NCI-H146 treated with DMSO at 0.1 percent for 48 hours (cell line): ENCODE measurements around the gene PRKCB.
"Not testable (repeated sequence)": the region's sequence is repeated elsewhere in the genome, so short reads cannot be mapped to it uniquely, and the experiment has no call there.

Source experiments
- DNase-seq: peaks from one replicate; lab custom pipeline; 2025; ENCODE audit not compliant: unreplicated experiment; lab: John Stamatoyannopoulos, UW

PRKCB gene

GRCh38 chr16:23901178-23902033 lies 65.6 kb downstream of the PRKCB start:
- DNase-seq: no peak

- no peak for DNase-seq
Measured at GRCh38 chr16:23902034-23902747, 66.4 kb downstream of the PRKCB start.

GRCh38 chr16:23902748-23903414 lies 67.1 kb downstream of the PRKCB start:
- DNase-seq: no peak

DNA sequence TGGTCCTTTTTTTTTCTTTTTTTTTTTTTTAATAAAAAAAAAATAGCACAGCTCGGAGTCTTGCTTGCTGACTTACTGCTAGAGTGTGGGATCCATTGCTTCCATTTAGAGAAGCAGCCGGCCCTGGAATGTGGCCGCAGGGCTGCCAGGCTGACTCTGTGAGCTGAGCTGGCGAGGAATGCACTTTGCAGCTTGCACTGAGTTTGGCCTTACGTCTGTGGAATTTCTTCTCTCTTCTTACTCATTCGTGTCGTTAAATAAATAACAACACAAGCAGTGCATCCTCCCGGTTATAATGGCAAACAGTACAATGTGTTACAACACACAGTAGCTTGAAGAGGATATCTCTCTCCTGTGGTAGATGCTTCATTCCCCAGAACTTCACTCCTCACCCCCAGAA lies 69.2 kb downstream of the PRKCB start:
- no peak for DNase-seq

- no peak for DNase-seq
Measured at GRCh38 chr16:23907457-23907902, 71.7 kb downstream of the PRKCB start.

DNA sequence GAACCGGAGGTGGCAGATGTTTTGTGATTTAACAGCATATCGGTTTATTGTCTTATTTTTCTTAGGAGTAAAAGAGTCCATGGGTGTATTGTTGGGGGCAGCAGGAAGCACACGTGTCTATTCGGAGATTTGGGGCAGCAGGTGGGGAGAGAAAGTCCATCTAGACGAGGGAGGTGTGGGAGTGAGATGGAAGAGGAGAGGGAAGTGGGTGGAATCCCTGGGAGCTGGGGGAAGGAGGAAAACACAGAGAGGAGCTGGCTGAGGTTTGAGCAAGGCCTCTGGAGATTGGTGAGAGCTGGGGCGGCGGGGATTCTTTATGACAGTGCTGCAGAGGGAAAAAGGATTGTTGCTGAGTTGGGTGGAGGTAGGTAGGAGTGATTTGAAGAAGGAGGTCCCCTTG lies 72.1 kb downstream of the PRKCB start:
- no peak for DNase-seq

DNA sequence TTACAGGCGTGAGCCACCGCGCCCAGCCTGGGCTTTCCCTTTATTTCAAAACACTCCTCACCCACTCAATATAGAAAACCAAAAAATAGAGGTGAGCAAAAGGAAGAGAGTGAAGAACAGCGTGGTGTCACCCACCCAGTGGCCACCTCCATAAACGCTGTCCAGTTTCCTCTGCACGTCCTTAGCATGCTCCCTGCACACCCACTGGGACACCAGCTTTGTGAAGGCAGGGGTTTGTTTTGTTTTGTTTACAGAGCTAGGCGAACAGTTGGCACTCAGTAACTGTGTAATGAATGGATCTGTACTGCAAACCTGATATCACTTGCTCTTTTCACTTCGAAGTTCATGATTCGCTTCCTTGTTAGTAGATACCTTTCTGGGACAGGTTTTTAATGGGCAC lies 73.0 kb downstream of the PRKCB start:
- DNase-seq: no peak

DNA sequence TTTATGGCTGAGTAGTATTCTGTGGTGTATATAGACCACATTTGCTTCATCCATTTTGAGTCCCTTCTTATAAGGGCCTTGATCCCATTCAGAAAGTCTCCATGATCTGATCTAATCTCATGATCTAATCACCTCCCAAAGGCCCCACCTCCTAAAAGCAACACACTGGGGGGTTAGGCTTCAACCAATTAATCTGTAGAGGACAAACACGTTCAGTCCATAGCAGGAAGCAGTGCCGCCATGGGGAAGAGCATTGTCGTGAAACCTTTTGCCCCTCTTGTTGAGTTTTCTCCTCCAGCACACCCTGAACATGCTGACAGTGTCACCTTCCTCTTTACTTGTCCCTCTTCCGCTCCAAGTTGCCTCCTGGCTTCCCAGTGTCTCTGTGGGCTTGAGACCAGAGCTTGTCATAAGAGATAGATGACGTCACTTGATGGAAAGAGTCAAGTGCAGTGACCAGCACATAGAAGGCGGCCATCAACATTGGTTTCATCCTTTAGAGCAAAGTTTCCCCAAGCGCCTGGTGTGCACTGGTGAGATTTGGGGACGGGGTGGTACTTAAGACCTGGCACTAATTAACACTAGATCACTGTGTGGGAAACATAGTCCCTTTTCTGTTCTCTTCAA lies 74.1 kb downstream of the PRKCB start:
- no peak for DNase-seq

DNA sequence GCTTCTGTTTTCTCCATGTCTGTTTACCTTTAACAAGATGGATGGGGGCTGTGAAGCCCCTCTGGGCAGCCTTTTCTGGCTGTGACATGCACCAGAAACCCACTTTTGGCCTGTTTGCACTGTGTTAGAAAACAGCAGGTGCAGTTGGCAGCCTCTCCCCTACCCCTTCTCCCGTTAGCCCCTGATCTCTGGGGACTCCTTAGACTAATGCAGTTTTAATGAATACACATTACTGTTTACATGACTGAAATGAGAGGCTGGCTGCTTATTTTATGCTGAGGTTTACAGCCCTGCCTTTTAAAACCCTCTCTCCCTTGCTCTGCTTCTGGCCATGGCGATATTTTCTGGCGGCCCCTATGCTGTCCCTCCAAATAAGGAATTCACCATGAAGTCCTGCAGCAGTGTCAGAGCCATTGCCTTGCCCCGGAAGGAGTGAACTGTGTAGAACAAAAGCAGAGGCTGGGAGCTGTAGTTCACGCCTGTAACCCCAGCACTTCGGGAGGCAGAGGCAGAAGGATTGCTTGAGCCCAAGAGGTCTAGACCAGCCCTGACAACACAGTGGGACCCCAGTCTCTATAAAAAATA lies 79.3 kb downstream of the PRKCB start:
- no peak for DNase-seq

DNA sequence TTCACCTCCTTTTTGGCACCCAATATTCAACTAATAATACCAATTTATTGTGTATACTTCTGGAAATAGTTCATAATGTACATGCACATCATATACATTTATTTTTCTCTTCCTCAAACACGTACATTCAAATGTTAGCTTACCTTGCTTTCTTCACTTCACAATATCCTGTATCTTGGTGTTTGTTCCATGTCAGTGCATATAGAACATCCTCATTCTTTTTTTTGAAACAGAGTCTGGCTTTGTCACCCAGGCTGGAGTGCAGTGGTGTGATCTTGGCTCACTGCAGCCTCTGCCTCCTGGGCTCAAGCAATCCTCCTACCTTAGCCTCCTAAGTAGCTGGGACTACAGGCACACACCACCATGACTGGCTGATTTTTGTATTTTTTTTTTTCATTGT lies 80.8 kb downstream of the PRKCB start:
- DNase-seq: not testable (repeated sequence)

GRCh38 chr16:23917621-23918020 lies 81.8 kb downstream of the PRKCB start:
- DNase-seq: no peak

DNA sequence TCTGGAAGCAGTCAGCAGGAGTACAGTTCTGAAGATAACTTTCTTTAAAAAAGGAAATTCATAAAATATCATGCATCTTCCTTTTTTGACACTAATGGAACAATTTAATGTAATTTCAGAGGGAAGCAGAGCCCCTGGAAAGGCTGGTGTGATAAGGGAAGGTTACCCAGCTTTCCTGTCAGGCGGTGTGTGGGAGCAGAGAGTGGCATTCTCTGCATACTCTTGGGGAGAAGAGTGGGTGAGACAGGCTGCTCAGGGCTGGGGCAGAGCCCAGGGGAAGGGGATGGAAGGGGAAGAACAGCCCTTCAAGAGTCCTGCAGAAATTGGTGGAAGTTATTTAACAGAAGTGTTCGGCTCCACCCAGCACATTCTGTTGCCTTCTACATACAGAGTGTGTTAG lies 84.7 kb downstream of the PRKCB start:
- DNase-seq: no peak

DNA sequence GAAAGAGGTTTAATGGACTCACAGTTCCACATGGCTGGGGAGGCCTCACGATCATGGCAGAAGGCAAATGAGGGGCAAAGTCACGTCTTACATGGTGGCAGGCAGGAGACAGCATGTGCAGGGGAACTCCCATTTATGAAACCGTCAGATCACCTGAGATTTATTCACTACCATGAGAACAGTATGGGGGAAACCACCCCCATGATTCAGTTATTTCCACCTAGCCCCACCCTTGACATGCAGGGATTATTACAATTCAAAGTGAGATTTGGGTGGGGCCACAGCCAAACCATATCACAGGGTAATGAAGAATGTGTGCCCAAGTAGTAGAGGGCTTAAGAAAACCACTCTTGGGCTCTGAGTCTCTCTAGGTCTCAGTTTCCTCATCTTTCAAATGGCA lies 85.1 kb downstream of the PRKCB start:
- no peak for DNase-seq

DNA sequence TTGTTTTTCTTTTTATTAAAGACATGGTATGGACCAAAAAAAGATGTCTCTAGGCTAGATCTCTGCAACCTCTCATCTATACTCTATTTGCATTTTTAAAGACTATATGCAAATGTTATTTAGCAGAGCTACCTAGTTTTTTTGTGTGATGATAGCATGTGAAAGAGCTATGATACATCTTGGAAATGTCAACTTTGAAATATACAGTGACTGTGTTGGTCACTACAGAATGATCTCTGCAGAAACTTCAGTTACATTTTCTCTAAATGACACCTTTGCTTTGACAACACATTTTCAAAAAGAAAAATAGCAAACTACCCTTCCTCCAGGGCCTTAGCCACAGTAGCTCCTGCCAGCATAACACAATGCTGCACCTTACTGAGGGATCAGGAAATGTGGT lies 86.6 kb downstream of the PRKCB start:
- no peak for DNase-seq

GRCh38 chr16:23924128-23924527 lies 88.3 kb downstream of the PRKCB start:
- no peak for DNase-seq

GRCh38 chr16:23927796-23928195 lies 92.0 kb downstream of the PRKCB start:
- no peak for DNase-seq

DNA sequence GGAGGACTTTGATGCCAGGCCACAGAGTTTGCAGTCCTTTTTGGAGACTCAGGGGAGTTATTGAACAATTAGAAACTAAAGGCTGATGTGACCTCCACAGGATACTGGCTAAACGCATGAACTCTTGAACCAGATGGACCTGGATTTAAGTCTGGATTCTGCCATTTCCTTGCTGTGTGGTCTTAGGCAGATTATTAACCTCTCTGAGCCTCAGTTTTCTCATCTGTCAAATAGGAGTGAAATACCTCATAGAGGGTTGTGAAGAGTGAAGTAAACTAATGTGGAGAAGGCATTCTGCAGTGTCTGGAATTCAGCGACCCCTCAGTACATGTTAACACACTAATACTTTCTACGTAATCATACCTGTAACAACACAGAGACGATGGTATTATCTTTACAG lies 93.5 kb downstream of the PRKCB start:
- no peak for DNase-seq

- DNase-seq: no peak
Measured at GRCh38 chr16:23929856-23930255, 94.1 kb downstream of the PRKCB start.

GRCh38 chr16:23930791-23931190 lies 95.0 kb downstream of the PRKCB start:
- DNase-seq: no peak

DNA sequence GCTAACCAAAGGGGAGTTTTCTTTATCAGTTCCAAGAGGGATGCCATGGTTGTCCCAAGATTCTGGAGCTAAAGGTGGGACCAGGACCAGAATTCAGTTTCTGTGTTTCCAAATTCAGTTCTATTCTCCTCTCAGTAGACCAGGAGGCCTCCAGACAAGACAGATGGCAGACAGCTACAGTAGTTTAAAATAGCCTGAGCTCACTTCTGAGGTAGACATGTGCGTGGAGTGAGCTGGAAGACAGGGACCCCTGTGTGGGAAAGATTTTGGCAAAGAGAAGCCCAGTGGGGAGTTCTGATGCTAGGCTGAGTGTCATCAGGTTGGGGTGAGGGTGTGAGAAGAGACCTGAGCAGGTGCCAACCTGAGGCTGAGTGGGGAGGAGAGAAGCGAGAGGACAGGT lies 95.4 kb downstream of the PRKCB start:
- no peak for DNase-seq

GRCh38 chr16:23933650-23934049 lies 97.9 kb downstream of the PRKCB start:
- not testable (repeated sequence) for DNase-seq
